AG20443 (cell line): ENCODE data around the gene POLR2F.
A peak's percentile ranks its signal among the peaks of the same experiment; 100 is the strongest.
"Not testable (repeated sequence)": the region's sequence is repeated elsewhere in the genome, so short reads cannot be mapped to it uniquely, and the experiment has no call there.

Source experiments
- DNase-seq: peaks from one replicate; pipeline ENCODE4 v3.0.0; 2012; ENCODE audit warnings: low spot score, mixed read lengths

The POLR2F gene

DNA sequence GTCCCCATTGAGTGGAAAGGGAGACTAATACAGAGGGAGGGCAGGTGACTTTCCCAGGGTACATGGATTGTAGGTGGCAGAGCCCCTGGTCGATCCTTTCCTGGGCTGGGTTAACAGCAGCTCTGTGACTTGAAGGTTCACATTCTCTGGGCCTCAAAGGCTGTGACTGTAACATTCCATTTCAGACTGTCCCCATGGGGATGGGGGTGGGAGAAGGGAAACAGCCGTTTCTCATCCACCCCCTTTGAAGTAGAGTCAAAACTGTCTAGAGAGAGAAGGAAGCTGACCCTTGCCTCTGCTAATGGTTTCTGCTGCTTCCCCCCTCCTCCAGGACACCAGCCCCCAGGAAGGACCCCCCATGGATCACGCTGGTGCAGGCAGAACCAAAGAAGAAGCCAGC is 28.2 kb upstream of the POLR2F start:
- no peak for DNase-seq

GRCh38 chr22:37925767-37926166 is 27.7 kb upstream of the POLR2F start:
- DNase-seq: no peak

GRCh38 chr22:37926358-37926757 is 27.1 kb upstream of the POLR2F start:
- DNase-seq: no peak

DNA sequence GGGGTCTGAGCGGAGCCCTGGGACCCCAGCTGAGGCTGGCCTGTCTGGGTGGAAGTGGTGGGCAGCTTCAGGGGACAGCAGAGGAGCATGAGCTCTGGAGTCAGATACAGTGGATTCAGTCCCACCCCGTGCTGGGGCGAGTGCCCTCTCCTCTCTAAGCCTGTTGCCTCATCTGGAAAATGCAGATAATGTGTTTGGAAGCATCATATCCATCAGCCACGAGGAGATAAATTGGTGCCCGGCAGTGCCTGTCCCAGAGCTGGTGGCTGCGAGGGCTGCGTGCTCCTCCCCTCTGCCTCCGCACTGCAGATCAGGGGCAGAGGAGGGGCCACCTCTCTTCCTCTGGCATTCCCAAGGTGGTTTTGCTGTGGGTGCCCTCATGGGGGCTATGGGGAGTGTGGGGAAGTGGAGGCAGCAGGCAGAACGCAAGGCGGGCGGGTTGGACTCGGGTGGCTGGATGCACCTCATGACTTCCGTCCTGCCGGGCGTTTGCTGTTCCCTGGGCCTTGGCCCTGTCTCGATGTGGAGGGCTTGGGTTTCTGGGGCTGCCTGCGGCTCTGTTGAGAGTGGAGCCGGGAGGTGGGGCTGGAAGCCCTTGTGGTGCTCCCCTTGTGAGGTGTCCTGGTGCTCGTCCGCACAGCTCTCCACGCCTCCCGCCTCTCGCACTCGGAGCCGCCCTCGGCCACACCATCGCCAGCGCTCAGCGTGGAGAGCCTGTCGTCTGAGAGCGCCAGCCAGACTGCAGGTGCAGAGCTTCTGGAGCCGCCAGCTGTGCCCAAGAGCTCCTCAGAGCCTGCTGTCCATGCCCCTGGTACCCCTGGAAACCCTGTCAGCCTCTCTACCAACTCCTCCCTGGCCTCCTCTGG is 26.5 kb upstream of the POLR2F start:
- no peak for DNase-seq

DNA sequence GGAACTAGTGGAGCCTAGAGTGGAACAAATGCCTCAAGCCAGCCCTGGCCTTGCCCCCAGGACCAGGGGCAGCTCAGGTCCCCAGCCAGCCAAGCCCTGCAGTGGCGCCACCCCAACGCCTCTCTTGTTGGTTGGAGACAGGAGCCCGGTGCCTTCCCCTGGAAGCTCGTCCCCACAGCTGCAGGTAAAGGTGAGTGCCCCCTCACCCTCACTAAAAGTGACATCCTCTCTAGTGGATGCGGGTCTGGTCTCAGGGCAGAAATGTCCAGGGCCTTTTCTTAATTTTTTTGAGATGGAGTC is 25.9 kb upstream of the POLR2F start:
- DNase-seq: no peak

- no peak for DNase-seq
These were observed 24.1 kb upstream of the POLR2F start for GRCh38 chr22:37929390-37929789.

DNA sequence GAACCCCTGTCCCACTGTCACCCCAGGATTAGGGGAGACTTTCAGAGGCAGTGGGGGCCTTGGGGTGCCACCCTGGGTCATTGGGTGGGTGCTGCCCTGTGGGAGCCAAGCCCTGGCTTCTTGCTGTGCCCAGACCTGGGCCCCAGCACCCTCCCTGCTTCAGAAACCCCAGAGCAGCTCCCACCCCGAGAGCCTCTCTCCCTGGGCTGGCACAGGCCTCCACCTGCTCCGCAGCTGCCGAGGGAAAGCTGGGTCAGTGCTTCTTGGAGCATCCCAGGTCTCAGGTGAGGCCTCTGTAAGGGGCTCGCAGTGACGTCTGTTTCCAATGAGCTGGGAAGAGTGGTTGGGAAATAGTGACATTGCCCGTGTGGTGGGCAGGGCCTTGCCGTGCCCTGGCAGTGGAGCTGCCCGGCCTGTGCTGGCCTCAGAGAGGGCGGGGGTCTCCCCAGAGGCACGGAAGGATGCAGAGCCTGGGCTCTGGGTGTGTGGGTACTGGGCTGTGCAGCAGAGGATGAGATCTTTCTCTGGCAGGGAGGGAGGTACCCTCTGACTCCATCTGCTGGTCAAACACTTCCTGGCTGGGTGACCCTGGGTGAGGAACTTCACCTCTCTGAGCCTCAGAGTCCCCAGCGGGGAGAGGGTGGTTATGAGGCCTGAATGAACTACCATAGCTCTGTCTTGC is 23.1 kb upstream of the POLR2F start:
- DNase-seq: peak; percentile 76

- DNase-seq: no peak
These were observed 22.5 kb upstream of the POLR2F start for GRCh38 chr22:37930952-37931440.

- no peak for DNase-seq
These were observed 21.6 kb upstream of the POLR2F start for GRCh38 chr22:37931893-37932389.

DNA sequence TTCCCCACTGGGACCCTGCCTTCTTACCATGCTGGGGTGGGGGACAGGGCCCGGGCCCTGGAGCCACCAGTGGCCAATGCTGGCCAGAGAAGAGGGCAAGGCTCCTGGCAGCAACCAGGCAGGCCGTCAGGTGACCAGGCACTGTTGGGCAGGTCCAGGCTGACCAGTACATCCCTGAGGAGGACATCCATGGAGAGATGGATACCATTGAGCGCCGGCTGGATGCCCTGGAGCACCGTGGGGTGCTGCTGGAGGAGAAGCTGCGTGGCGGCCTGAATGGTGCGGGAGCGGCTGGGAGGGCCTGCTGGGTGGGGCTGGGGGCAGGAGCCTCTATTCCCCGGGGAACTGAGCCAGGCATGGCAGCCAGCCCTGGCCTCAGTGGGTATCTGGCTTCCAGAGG is 21.1 kb upstream of the POLR2F start:
- DNase-seq: no peak

- DNase-seq: peak; percentile 41
These were observed 20.5 kb upstream of the POLR2F start for GRCh38 chr22:37932821-37933578.

- DNase-seq: peak; percentile 97
These were observed 19.7 kb upstream of the POLR2F start for GRCh38 chr22:37933711-37934376.

DNA sequence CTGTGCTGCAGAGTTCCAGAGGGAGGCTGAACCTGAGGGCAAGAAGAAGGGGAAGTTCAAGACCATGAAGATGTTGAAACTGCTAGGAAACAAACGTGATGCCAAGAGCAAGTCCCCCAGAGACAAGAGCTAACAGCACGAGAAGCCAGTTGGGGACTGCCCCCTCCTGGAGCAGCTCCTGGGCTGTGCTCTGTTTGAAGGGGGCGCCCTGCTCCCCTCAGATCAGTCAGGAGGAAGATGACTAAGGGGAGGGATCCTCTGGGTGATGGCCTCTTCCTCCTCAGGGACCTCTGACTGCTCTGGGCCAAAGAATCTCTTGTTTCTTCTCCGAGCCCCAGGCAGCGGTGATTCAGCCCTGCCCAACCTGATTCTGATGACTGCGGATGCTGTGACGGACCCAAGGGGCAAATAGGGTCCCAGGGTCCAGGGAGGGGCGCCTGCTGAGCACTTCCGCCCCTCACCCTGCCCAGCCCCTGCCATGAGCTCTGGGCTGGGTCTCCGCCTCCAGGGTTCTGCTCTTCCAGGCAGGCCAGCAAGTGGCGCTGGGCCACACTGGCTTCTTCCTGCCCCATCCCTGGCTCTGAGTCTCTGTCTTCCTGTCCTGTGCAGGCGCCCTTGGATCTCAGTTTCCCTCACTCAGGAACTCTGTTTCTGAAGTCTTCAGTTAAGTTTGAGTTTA is 12.7 kb upstream of the POLR2F start:
- no peak for DNase-seq

DNA sequence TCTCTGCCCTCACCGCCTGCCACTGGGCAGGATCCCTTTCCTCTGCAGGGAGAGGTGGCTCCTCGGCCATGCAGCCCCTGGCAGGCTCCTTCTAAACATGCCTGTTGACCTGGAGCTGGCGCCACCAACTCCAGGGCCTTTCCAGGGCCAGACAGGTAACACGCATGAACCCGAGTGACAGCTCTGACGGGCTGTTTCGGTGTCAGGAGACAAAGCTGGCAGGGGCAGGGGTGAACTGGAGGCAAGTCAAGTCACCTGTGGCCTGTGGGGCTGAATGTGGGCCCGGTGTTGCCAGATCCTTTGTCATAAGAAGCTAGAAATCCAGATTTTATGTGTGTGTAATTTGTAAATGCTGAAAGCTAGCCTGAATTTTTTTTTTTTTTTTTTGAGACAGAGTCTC is 11.4 kb upstream of the POLR2F start:
- DNase-seq: no peak

- no peak for DNase-seq
These were observed 10.2 kb upstream of the POLR2F start for GRCh38 chr22:37943136-37943824.

DNA sequence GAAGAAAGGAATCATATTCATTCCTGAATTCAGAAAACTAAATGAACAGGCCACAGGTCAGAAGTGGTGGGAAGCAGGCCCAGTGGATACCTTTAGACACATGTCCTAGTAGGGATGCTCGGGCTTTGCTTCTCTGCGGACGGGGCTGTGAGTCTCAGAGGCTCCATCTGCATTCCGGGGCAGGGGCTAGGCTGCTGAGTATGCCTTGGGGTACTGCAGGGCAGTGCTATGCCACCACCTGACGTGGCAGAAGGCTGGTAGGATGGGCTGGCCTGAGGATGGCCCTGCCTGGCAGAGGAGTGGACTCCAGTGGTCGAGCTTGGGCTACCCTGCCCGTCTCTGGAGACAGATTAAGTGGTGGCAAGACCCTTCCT is 9.7 kb upstream of the POLR2F start:
- DNase-seq: no peak

DNA sequence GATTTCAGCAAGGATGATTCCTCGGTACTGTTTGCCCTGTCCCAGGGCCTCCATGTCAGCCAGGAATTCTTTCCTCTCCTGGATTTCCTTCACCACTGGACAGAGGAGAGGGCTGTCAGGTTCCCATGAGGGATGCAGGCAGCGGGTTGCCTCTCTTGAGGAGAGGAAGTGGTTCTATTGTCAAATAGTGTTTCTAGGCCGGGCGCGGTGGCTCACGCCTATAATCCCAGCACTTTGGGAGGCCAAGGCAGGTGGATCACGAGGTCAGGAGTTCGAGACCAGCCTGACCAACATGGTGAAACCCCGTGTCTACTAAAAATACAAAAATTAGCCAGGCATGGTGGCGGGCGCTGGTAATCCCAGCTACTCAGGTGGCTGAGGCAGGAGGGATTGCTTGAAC is 9.1 kb upstream of the POLR2F start:
- not testable (repeated sequence) for DNase-seq

GRCh38 chr22:37947142-37947795 is 6.2 kb upstream of the POLR2F start:
- not testable (repeated sequence) for DNase-seq

- DNase-seq: no peak
These were observed 2.2 kb upstream of the POLR2F start for GRCh38 chr22:37951305-37951704.

DNA sequence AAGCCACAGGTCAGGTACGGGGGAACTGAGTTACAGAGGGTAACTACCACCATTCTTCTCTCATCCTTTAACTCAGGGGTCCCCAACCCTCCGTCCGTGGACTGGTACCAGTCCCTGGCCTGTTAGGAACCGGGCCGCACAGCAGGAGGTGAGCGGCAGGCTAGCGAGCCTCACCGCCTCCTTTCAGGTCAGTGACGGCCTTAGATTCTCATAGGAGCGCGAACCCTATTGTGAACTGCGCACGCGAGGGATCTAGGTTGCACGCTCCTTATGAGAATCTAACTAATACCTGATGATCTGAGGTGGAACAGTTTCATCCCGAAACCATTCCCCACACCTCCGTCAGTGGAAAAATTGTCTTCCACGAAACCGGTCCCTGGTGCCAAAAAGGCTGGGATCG is 870 bp upstream of the POLR2F start:
- DNase-seq: not testable (repeated sequence)
